K562 (cell line): ENCODE data around the gene MEF2B. TPM values are rescaled to one million over a fixed set of nuclear protein-coding genes. Genes with fewer than 3 reads are reported as not detected.

Source experiments
- CBX3 ChIP-seq, 2 experiments: IDR thresholded peaks; 1 replicate in 1 of 2; 2 replicates in 1 of 2; pipeline ENCODE4 v1.6.1; 2012; ENCODE audit warnings: inconsistent platforms in 2 of 2, low read length in 2 of 2, borderline replicate concordance in 1 of 2, control low read depth in 1 of 2
- NCOA2 ChIP-seq, 2 experiments: fragments of 450-650 bp; IDR thresholded peaks; 2 replicates each; pipeline ENCODE4 v1.6.1; 2018; ENCODE audit warnings: mild to moderate bottlenecking in 2 of 2, moderate library complexity in 1 of 2; ENCODE audit not compliant: partially characterized antibody in 2 of 2
- NFYB ChIP-seq: IDR thresholded peaks from 2 replicates; pipeline ENCODE4 v1.6.1; 2011; ENCODE audit warnings: mild to moderate bottlenecking, moderate library complexity; ENCODE audit not compliant: insufficient read length; ENCODE audit errors: extremely low read depth
- NR3C1 ChIP-seq: sonication (generic); formaldehyde crosslinking; IDR thresholded peaks from 2 replicates; pipeline ENCODE4 v1.8.1; 2022; ENCODE audit warnings: missing genetic modification reagents
- RB1 ChIP-seq: fragments of 450-650 bp; IDR thresholded peaks from 2 replicates; pipeline ENCODE4 v1.6.1; 2017; ENCODE audit warnings: low read depth, mild to moderate bottlenecking
- SAFB ChIP-seq: fragments of 200-400 bp; formaldehyde crosslinking; IDR thresholded peaks from 2 replicates; pipeline ENCODE4 v1.6.1; 2017; ENCODE audit warnings: low read depth, low read length, borderline replicate concordance
- SMAD2 ChIP-seq: fragments of 150-350 bp; IDR thresholded peaks from 2 replicates; pipeline ENCODE4 v1.6.1; 2014; ENCODE audit warnings: low read depth, mild to moderate bottlenecking, low read length
- SNRNP70 ChIP-seq: fragments of 200-400 bp; formaldehyde crosslinking; optimal IDR thresholded peaks from 2 replicates; pipeline ENCODE3; 2017; ENCODE audit warnings: low read depth, low read length
- TRIM24 ChIP-seq, 2 experiments: fragments of 450-650 bp; IDR thresholded peaks; 2 replicates each; pipeline ENCODE4 v1.6.1; 2016
- ZNF146 ChIP-seq: IDR thresholded peaks from one replicate; pipeline ENCODE4 v1.6.1; 2018; ENCODE audit warnings: missing compliant biosample characterization; ENCODE audit not compliant: unreplicated experiment
- ZNF57 ChIP-seq: fragments of 450-650 bp; formaldehyde crosslinking; IDR thresholded peaks from 2 replicates; pipeline ENCODE4 v1.4.0; 2020; ENCODE audit warnings: mild to moderate bottlenecking, moderate library complexity
- polyA plus RNA-seq, 8 experiments: library from polyadenylated mRNA; depleted of rRNA in 4 of 8; stranded (reverse) in 5 of 8; unstranded in 3 of 8; fragments of >200 nt; fragmentation: Nextera tagmentation in 2 of 8; fragmentation: Illumina TruSeq in 1 of 8; extraction: Ambion mirVana in 2 of 8; extraction: Trizol in 1 of 8; gene quantifications; 2 replicates each; pipeline versions ENCODE4 v1.2.1 to v1.2.3, GENCODE V29; 2011 to 2014; ENCODE audit warnings: inconsistent platforms in 1 of 8, missing spikeins in 1 of 8
- total RNA-seq, 7 experiments: library from RNA; depleted of rRNA in 6 of 7; stranded (reverse); fragments of >200 nt in 6 of 7; fragmentation: Illumina TruSeq in 2 of 7; extraction: Trizol in 2 of 7; gene quantifications; 2 replicates each; pipeline versions ENCODE4 v1.2.1 to v1.2.3, GENCODE V29; 2011 to 2021; ENCODE audit warnings: low replicate concordance in 1 of 7
- TF ChIP-seq, protein P1 (sequence below): fragments of 450-650 bp; IDR thresholded peaks from 2 replicates; pipeline ENCODE4 v1.6.1; 2017; ENCODE audit warnings: antibody characterized with exemption, mild to moderate bottlenecking
- TF ChIP-seq, protein P2 (sequence below): fragments of 250-450 bp; sonication (Bioruptor Pico); IDR thresholded peaks from 2 replicates; pipeline ENCODE4 v1.5.0; 2020; ENCODE audit warnings: mild to moderate bottlenecking
- TF ChIP-seq, protein P3 (sequence below): fragments of 450-650 bp; IDR thresholded peaks from 2 replicates; pipeline ENCODE4 v1.6.1; 2017; ENCODE audit warnings: antibody characterized with exemption
- TF ChIP-seq, protein P4 (sequence below): fragments of 450-650 bp; IDR thresholded peaks from 2 replicates; pipeline ENCODE4 v1.7.0; 2016; ENCODE audit warnings: borderline replicate concordance
- TF ChIP-seq, protein P5 (sequence below): fragments of 200-800 bp; sonication (Bioruptor generic); IDR thresholded peaks from 2 replicates; pipeline ENCODE4 v1.6.1; 2017; ENCODE audit warnings: missing genetic modification characterization, missing compliant biosample characterization

Gene MEF2B
- total and polyA plus RNA-seq, 9 of the 15 experiments (the other 6 are each of a cell fraction or from before 2014, with no cell fraction given), result 0.14 to 1.9 (median 0.71) TPM; not detected in 3

DNA sequence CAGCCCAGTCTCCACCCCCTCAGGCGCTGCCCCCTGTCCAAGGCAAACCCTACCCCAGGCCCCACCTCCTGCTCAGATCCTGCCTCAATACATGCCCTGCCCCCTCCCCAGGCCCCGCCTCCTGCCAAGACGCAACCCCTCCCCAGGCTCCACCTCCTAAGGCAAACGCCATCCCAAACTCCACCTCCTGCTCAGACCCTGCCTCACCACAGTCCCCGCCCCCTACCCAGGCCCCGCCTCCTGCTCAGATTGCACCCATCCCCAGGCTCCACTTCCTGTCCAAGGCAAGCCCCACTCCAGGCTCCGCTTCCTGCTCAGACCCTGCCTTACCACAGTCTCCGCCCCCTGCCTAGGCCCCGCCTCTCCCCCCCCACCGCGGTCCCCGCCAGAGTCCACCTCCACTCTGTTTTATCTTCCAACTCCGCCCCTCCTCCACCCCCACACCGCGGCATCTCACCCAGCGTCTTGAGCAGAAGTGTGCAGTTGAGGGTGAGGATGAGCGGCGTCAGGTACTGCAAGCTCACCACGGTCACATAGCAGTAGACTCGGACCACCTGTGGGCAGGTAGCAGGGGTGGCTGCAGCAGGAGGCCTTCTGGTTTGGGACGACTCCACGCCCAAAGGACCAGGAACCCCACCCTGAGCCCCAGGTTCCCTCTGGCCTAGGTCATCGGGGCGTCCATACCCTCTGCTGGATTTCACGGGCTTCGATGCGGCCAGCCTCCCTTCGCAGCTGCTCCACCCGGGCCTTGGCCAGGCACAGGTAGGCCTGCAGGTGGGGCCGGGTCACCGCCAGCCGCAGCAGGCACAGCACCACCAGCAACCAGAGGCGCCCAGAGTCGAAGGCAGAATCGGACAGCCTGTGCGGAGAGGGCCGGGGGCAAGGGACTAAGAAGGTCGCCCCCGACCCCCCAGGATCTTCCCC is 49.5 kb downstream of the MEF2B start (continued):
- TF ChIP-seq, protein P1, sequence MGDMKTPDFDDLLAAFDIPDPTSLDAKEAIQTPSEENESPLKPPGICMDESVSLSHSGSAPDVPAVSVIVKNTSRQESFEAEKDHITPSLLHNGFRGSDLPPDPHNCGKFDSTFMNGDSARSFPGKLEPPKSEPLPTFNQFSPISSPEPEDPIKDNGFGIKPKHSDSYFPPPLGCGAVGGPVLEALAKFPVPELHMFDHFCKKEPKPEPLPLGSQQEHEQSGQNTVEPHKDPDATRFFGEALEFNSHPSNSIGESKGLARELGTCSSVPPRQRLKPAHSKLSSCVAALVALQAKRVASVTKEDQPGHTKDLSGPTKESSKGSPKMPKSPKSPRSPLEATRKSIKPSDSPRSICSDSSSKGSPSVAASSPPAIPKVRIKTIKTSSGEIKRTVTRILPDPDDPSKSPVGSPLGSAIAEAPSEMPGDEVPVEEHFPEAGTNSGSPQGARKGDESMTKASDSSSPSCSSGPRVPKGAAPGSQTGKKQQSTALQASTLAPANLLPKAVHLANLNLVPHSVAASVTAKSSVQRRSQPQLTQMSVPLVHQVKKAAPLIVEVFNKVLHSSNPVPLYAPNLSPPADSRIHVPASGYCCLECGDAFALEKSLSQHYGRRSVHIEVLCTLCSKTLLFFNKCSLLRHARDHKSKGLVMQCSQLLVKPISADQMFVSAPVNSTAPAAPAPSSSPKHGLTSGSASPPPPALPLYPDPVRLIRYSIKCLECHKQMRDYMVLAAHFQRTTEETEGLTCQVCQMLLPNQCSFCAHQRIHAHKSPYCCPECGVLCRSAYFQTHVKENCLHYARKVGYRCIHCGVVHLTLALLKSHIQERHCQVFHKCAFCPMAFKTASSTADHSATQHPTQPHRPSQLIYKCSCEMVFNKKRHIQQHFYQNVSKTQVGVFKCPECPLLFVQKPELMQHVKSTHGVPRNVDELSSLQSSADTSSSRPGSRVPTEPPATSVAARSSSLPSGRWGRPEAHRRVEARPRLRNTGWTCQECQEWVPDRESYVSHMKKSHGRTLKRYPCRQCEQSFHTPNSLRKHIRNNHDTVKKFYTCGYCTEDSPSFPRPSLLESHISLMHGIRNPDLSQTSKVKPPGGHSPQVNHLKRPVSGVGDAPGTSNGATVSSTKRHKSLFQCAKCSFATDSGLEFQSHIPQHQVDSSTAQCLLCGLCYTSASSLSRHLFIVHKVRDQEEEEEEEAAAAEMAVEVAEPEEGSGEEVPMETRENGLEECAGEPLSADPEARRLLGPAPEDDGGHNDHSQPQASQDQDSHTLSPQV, result no peak
- TF ChIP-seq NR3C1 (no peak), TRIM24 (IDR thresholded peaks at IDR 0.05) (0 out of 4 replicates have a peak, but pooled peaks of 1 of the 2 experiments have one; percentile 8), NCOA2 (IDR thresholded peaks at IDR 0.05; ENCODE audit: partially characterized antibody in 2 of 2) (no peak), SMAD2 (no peak), SNRNP70 (no peak), SAFB (no peak), RB1 (no peak), ZNF57 (CRISPR knock-in tag) (no peak), CBX3 (IDR thresholded peaks at IDR 0.05; ENCODE audit: borderline replicate concordance in 1 of 2, low read length in 2 of 2) (peak in 1 of 2 experiments; percentile 26; a peak in 1 of 3 replicates), ZNF146 (CRISPR knock-in tag) (no peak), NFYB (no peak)
- TF ChIP-seq, protein P2, sequence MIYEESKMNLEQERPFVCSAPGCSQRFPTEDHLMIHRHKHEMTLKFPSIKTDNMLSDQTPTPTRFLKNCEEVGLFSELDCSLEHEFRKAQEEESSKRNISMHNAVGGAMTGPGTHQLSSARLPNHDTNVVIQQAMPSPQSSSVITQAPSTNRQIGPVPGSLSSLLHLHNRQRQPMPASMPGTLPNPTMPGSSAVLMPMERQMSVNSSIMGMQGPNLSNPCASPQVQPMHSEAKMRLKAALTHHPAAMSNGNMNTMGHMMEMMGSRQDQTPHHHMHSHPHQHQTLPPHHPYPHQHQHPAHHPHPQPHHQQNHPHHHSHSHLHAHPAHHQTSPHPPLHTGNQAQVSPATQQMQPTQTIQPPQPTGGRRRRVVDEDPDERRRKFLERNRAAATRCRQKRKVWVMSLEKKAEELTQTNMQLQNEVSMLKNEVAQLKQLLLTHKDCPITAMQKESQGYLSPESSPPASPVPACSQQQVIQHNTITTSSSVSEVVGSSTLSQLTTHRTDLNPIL (CRISPR knock-in tag), result no peak
- TF ChIP-seq, protein P3, sequence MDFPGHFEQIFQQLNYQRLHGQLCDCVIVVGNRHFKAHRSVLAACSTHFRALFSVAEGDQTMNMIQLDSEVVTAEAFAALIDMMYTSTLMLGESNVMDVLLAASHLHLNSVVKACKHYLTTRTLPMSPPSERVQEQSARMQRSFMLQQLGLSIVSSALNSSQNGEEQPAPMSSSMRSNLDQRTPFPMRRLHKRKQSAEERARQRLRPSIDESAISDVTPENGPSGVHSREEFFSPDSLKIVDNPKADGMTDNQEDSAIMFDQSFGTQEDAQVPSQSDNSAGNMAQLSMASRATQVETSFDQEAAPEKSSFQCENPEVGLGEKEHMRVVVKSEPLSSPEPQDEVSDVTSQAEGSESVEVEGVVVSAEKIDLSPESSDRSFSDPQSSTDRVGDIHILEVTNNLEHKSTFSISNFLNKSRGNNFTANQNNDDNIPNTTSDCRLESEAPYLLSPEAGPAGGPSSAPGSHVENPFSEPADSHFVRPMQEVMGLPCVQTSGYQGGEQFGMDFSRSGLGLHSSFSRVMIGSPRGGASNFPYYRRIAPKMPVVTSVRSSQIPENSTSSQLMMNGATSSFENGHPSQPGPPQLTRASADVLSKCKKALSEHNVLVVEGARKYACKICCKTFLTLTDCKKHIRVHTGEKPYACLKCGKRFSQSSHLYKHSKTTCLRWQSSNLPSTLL, result no peak
- TF ChIP-seq, protein P4, sequence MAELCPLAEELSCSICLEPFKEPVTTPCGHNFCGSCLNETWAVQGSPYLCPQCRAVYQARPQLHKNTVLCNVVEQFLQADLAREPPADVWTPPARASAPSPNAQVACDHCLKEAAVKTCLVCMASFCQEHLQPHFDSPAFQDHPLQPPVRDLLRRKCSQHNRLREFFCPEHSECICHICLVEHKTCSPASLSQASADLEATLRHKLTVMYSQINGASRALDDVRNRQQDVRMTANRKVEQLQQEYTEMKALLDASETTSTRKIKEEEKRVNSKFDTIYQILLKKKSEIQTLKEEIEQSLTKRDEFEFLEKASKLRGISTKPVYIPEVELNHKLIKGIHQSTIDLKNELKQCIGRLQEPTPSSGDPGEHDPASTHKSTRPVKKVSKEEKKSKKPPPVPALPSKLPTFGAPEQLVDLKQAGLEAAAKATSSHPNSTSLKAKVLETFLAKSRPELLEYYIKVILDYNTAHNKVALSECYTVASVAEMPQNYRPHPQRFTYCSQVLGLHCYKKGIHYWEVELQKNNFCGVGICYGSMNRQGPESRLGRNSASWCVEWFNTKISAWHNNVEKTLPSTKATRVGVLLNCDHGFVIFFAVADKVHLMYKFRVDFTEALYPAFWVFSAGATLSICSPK, result no peak
- TF ChIP-seq, protein P5, sequence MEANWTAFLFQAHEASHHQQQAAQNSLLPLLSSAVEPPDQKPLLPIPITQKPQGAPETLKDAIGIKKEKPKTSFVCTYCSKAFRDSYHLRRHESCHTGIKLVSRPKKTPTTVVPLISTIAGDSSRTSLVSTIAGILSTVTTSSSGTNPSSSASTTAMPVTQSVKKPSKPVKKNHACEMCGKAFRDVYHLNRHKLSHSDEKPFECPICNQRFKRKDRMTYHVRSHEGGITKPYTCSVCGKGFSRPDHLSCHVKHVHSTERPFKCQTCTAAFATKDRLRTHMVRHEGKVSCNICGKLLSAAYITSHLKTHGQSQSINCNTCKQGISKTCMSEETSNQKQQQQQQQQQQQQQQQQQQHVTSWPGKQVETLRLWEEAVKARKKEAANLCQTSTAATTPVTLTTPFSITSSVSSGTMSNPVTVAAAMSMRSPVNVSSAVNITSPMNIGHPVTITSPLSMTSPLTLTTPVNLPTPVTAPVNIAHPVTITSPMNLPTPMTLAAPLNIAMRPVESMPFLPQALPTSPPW, result peak; percentile 96
